OCI-LY1 (cell line): ENCODE data around the gene CRYL1.

Source experiments
- H2AFZ ChIP-seq: fragments of 200-600 bp; sonication (generic), shearing (Covaris generic); 2 replicates; pipeline ENCODE4 v1.6.0; 2014; ENCODE audit warnings: antibody characterized with exemption, mild to moderate bottlenecking, low read length
- H3F3A ChIP-seq: fragments of 200-600 bp; sonication (generic), shearing (Covaris generic); 2 replicates; pipeline ENCODE4 v1.6.0; 2014; ENCODE audit warnings: mild to moderate bottlenecking, antibody characterized with exemption, low read length, moderate library complexity; ENCODE audit not compliant: insufficient read depth
- H3K27ac ChIP-seq: fragments of 200-600 bp; sonication (generic); 2 replicates; pipeline ENCODE4 v1.5.1; 2014; ENCODE audit warnings: low read length, mixed run types, mild to moderate bottlenecking, low read depth; ENCODE audit not compliant: poor library complexity, severe bottlenecking
- H3K27me3 ChIP-seq: fragments of 200-600 bp; sonication (generic); 2 replicates; pipeline ENCODE4 v1.6.0; 2014; ENCODE audit warnings: antibody characterized with exemption, mild to moderate bottlenecking, low read length, moderate library complexity; ENCODE audit not compliant: insufficient read depth
- H3K36me3 ChIP-seq: fragments of 200-600 bp; sonication (generic); 2 replicates; pipeline ENCODE4 v1.6.1; 2014; ENCODE audit warnings: mild to moderate bottlenecking, antibody characterized with exemption, low read length, moderate library complexity, mixed read lengths; ENCODE audit not compliant: insufficient read depth
- H3K4me1 ChIP-seq: fragments of 200-600 bp; sonication (generic); 2 replicates; pipeline ENCODE4 v1.5.1; 2014; ENCODE audit warnings: mild to moderate bottlenecking, low read length, moderate library complexity; ENCODE audit not compliant: insufficient read depth, severe bottlenecking
- H3K4me2 ChIP-seq: fragments of 200-600 bp; sonication (generic), shearing (Covaris generic); 2 replicates; pipeline ENCODE4 v1.6.1; 2014; ENCODE audit warnings: low read length
- H3K4me3 ChIP-seq: fragments of 200-600 bp; sonication (generic); 2 replicates; pipeline ENCODE4 v1.5.1; 2014; ENCODE audit warnings: low read length, low read depth, mild to moderate bottlenecking, mixed read lengths; ENCODE audit not compliant: poor library complexity, severe bottlenecking
- H3K79me2 ChIP-seq: fragments of 200-600 bp; shearing (Covaris generic); 2 replicates; pipeline ENCODE4 v1.6.1; 2016; ENCODE audit warnings: mixed run types, low read length, mixed read lengths; ENCODE audit not compliant: insufficient read depth
- H3K9ac ChIP-seq: fragments of 200-600 bp; sonication (generic), shearing (Covaris generic); 2 replicates; pipeline ENCODE4 v1.6.1; 2014; ENCODE audit warnings: mild to moderate bottlenecking, low read length, mixed read lengths
- H3K9me2 ChIP-seq: fragments of 200-600 bp; sonication (generic), shearing (Covaris generic); 2 replicates; pipeline ENCODE4 v1.6.1; 2014; ENCODE audit warnings: low read depth, mild to moderate bottlenecking, low read length, mixed read lengths
- H3K9me3 ChIP-seq: fragments of 200-600 bp; shearing (Covaris generic); 2 replicates; pipeline ENCODE4 v1.6.1; 2014; ENCODE audit warnings: low read length, mixed read lengths
- H4K20me1 ChIP-seq: fragments of 200-600 bp; sonication (generic), shearing (Covaris generic); 2 replicates; pipeline ENCODE4 v1.6.0; 2016; ENCODE audit warnings: mild to moderate bottlenecking, low read length; ENCODE audit not compliant: insufficient read depth
- CTCF ChIP-seq: fragments of 200-600 bp; sonication (generic), shearing (Covaris generic); IDR thresholded peaks from 2 replicates; pipeline ENCODE4 v1.5.1; 2017; ENCODE audit warnings: mild to moderate bottlenecking, antibody characterized with exemption, low read length, moderate library complexity, mixed read lengths
- EZH2 ChIP-seq: fragments of 200-600 bp; sonication (generic), shearing (Covaris generic); IDR thresholded peaks from 2 replicates; pipeline ENCODE4 v1.8.0; 2017; ENCODE audit warnings: borderline replicate concordance, mixed run types, mild to moderate bottlenecking, antibody characterized with exemption, low read length, moderate library complexity, mixed read lengths

The CRYL1 gene

GRCh38 chr13:20456737-20457136 is 68.9 kb downstream of the CRYL1 start:
- H3K4me1 ChIP-seq: no peaks in the 10 kb centered on the region
- H3K9ac ChIP-seq: no peak overlapping the region
- no peaks in the 10 kb centered on the region for H4K20me1 ChIP-seq
- no peaks in the 10 kb centered on the region for H3K36me3 ChIP-seq
- H3F3A ChIP-seq: no peaks in the 10 kb centered on the region
- no peak overlapping the region for H2AFZ ChIP-seq
- H3K79me2 ChIP-seq: no peaks in the 10 kb centered on the region
- TF ChIP-seq CTCF (no peak), EZH2 (no peak)
- no peak overlapping the region for H3K4me2 ChIP-seq
- no peak overlapping the region for H3K27ac ChIP-seq
- H3K4me3 ChIP-seq: no peak overlapping the region
- no peaks in the 10 kb centered on the region for H3K9me3 ChIP-seq
- H3K27me3 ChIP-seq: no peaks in the 10 kb centered on the region
- no peaks in the 10 kb centered on the region for H3K9me2 ChIP-seq

GRCh38 chr13:20451397-20451796 is 74.3 kb downstream of the CRYL1 start:
- Histone ChIP-seq H3F3A (no peaks in the 10 kb centered on the region), H3K4me1 (no peaks in the 10 kb centered on the region), H2AFZ (no peak overlapping the region), H3K4me3 (no peak overlapping the region), H3K9me3 (peaks cover 3% of the 10 kb centered on the region; the same call in 1 of the 2 replicates), H3K9me2 (no peaks in the 10 kb centered on the region), H3K27ac (no peak overlapping the region), H3K9ac (no peak overlapping the region), H4K20me1 (no peaks in the 10 kb centered on the region), H3K36me3 (no peaks in the 10 kb centered on the region), H3K4me2 (no peak overlapping the region), H3K79me2 (no peaks in the 10 kb centered on the region), H3K27me3 (no peaks in the 10 kb centered on the region)
- TF ChIP-seq CTCF: no peak
- no peak for TF ChIP-seq EZH2

GRCh38 chr13:20448470-20448869 is 77.2 kb downstream of the CRYL1 start:
- peaks cover 3% of the 10 kb centered on the region; the same call in 1 of the 2 replicates for H3K9me3 ChIP-seq
- H3F3A ChIP-seq: no peaks in the 10 kb centered on the region
- no peaks in the 10 kb centered on the region for H3K9me2 ChIP-seq
- H3K9ac ChIP-seq: no peak overlapping the region
- H3K27me3 ChIP-seq: no peaks in the 10 kb centered on the region
- H2AFZ ChIP-seq: no peak overlapping the region
- no peaks in the 10 kb centered on the region for H3K36me3 ChIP-seq
- H4K20me1 ChIP-seq: no peaks in the 10 kb centered on the region
- no peak overlapping the region for H3K27ac ChIP-seq
- no peak for TF ChIP-seq CTCF
- no peaks in the 10 kb centered on the region for H3K4me1 ChIP-seq
- H3K79me2 ChIP-seq: no peaks in the 10 kb centered on the region
- H3K4me3 ChIP-seq: no peak overlapping the region
- H3K4me2 ChIP-seq: no peak overlapping the region
